ENCODE data around the gene PVR.
"Not testable (repeated sequence)": the region's sequence is repeated elsewhere in the genome, so short reads cannot be mapped to it uniquely, and the experiment has no call there.

Gene PVR

DNA sequence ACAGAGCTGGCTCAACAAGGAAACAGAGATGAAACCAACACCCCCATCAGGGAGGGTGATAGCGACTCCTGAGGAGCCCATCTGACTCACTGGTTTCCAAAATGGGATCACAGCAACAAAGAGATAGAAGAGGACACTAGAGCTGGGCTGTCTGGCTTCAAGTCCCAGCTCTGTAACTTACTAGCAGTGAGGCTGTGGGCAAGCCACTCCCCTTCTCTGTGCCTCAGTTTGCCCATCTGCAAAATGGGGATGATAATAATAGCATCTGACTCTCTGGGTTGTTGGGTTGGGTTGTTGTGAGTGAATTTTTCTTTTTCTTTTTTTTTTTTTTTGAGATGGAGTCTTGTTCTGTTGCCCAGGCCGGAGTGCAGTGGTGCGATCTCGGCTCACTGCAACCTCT, 16.1 kb upstream of the PVR start:
- no peak for ATAC-seq
- Mint-ChIP-seq H3K36me3 (ENCODE audit: low read depth) (no peaks in the 10 kb centered on the region), H3K27me3 (peaks cover 19% of the 10 kb centered on the region), H3K9me3 (no peaks in the 10 kb centered on the region), H3K4me3 (no peak overlapping the region), H3K4me1 (no peaks in the 10 kb centered on the region), H3K27ac (no peak overlapping the region)
- no peak for DNase-seq

DNA sequence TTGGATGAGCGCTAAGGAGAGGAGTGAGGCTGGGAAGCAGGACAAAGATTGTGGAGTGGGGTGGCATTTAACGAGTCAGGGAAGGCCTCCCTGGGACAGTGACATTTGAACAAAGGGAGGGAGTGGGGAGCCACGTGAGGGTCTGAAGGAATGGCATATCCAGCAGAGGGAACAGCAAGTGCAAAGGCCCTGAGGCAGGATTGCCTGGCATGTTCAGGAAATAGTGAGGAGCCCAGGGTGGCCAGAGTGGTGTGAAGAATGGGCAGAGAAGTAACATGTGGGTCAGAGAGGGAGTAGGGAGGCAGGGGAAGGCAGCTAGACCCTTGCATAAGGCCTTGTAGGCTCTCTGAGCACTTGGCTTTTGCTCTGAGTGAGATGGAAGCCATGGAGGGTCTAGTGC, 14.9 kb upstream of the PVR start:
- DNase-seq (no peak), ATAC-seq (no peak)
- no peaks in the 10 kb centered on the region for H3K36me3 Mint-ChIP-seq (ENCODE audit: low read depth)
- H3K4me1 Mint-ChIP-seq: no peaks in the 10 kb centered on the region
- H3K27ac Mint-ChIP-seq: no peak overlapping the region
- H3K27me3 Mint-ChIP-seq: peaks cover 18% of the 10 kb centered on the region
- H3K9me3 Mint-ChIP-seq: no peaks in the 10 kb centered on the region
- H3K4me3 Mint-ChIP-seq: no peak overlapping the region

DNA sequence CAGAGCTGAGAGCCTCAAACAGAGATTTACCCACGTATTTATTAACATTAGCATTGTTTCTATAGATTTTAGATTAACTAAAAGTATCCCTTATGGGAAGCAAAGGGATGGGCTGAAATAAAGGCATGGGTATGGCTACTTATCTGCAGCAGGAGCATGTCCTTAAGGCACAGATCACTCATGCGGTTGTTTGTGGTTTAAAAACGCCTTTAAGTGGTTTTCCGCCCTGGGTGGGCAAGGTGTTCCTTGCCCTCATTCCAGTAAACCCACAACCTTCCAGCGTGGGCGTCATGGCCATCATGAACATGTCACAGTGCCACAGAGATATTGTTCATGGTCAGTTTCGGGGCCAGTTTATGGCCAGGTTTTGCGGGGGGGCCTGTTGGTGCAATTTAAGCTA, 12.1 kb upstream of the PVR start:
- DNase-seq; H3K4me1 Mint-ChIP-seq; H3K36me3 Mint-ChIP-seq (ENCODE audit: low read depth); H3K9me3 Mint-ChIP-seq; ATAC-seq; H3K27ac Mint-ChIP-seq; H3K4me3 Mint-ChIP-seq: not testable (repeated sequence)
- peaks cover 19% of the 10 kb centered on the region for H3K27me3 Mint-ChIP-seq

DNA sequence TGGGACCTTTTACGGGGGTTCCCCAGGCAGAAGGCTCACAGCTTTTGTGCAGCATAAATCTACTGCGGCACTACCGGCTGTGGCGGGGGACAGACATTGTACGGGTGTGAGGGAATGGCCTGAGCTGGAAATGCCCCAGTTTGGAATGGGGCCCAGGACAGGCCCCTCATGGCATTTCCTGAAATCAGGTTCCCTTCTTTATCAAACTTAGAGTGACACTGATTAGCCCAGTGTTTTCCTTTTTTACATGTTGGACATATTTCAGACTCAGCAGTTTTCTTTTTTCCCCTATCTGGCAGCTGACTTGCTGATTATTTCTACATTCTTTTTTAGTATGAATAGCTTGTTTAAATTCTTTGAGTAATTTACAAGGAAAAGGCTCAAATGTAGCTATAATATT, 9.7 kb upstream of the PVR start:
- not testable (repeated sequence) for ATAC-seq; DNase-seq; H3K4me3 Mint-ChIP-seq; H3K4me1 Mint-ChIP-seq; H3K36me3 Mint-ChIP-seq (ENCODE audit: low read depth); H3K9me3 Mint-ChIP-seq; H3K27ac Mint-ChIP-seq
- peaks cover 13% of the 10 kb centered on the region for H3K27me3 Mint-ChIP-seq

DNA sequence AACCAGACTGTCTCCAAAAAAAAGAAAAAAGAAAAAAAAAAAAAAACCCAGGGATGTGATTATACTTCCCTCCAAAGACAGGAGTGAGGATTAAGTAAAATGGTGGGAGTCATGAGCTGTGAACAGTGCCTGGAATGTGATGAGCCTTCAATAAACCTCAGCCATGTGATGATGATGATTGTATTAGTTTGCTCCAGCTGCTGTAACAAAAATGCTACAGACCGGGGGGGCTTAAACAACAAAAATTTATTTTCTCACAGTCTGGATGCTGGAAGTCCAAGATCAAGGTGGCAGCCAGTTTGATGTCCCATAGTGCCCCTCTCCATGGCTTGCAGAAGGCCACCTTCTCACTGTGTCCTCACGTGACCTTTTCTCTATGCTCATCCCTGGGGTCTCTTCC, 8.9 kb upstream of the PVR start:
- ATAC-seq (no peak), DNase-seq (no peak)
- no peaks in the 10 kb centered on the region for H3K9me3 Mint-ChIP-seq
- no peak overlapping the region for H3K27ac Mint-ChIP-seq
- H3K4me1 Mint-ChIP-seq: no peaks in the 10 kb centered on the region
- H3K27me3 Mint-ChIP-seq: peaks cover 13% of the 10 kb centered on the region
- no peaks in the 10 kb centered on the region for H3K36me3 Mint-ChIP-seq (ENCODE audit: low read depth)
- no peak overlapping the region for H3K4me3 Mint-ChIP-seq

DNA sequence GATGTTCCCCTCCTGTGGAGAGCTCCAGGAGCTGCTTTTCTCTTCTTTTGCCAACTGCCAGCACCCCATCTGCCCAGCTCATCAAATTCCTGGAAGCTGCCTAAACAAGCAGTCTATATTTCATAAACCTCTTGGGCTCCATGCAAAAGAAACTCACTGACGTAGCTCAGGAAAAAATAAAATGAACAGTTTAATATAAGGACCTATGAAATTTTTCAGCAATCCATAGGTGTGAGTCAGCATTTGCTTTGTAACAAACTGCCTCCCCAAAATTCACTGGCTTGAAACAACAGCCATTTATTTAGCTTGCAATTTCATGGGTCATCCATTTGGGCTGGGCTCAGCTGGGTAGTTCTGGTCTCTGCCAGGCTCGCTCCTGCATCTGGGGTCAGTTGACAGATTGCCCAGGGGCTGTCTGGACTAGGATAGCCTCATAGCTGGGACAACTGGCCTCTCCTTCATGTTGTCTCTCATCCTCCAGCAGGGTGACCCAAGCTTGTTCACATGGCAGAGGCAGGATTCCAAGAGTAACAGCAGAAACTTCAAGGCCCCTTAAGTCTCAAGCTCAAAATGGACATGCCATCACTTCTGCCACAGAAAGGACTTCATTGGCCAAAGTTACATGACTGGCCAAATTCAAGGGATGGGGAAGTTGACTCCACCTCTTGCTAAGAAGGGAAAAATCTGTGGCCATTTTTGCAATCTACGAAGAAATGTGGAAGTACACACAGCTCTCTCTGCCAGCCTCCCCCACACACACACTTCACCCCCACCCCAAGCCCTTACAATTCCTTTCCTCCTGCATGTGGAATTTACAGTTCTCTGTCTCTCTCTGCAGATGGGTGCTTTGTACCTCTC, 7.9 kb upstream of the PVR start:
- Mint-ChIP-seq H3K4me1 (no peaks in the 10 kb centered on the region), H3K9me3 (no peaks in the 10 kb centered on the region), H3K4me3 (no peak overlapping the region), H3K27ac (no peak overlapping the region), H3K27me3 (peaks cover 13% of the 10 kb centered on the region), H3K36me3 (ENCODE audit: low read depth) (no peaks in the 10 kb centered on the region)
- no peak for ATAC-seq
- no peak for DNase-seq

DNA sequence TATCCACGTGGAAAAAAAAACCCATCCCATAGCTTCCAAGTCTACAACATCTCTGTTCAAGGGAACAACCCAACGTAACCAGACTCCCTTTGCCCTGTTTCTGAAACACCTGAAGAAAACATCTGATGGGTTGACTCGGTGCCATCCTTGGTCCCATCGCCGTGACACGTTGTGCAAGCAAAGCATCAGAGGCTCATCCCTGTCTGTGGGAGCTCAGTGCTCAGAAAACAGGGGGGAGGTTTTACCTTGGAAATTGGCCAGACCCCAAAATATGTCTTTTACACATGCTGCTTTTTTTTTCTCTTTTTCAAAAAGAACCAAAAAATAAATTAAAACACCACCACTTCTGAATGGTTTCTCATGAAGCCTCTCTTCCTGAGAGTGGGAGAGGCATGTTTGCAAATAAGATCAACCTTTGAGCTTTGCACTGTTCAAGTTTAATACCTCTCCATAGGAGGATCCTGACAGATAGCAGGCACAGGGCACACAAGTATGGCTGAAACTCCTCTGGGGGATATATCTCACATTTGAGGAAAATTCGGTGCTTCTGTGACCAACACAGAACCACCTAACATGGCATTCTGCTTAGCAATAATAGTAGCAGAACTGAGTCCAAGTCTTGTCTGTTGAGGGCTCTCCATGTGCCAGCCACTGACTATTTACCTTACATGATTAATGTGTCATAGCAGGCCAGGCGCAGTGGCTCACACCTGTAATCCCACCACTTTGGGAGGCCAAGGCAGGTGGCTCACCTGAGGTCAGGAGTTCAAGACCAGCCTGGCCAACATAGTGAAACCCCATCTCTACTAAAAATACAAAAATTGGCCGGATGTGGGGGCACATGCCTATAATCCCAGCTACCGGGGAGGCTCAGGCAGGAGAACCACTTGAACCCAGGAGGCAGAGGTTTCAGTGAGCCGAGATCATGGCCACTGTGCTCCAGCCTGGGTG, 7.0 kb upstream of the PVR start:
- Mint-ChIP-seq H3K9me3 (no peaks in the 10 kb centered on the region), H3K4me3 (no peak overlapping the region), H3K27ac (no peak overlapping the region), H3K27me3 (peaks cover 13% of the 10 kb centered on the region), H3K4me1 (no peaks in the 10 kb centered on the region), H3K36me3 (ENCODE audit: low read depth) (no peaks in the 10 kb centered on the region)
- ATAC-seq (no peak), DNase-seq (no peak)

DNA sequence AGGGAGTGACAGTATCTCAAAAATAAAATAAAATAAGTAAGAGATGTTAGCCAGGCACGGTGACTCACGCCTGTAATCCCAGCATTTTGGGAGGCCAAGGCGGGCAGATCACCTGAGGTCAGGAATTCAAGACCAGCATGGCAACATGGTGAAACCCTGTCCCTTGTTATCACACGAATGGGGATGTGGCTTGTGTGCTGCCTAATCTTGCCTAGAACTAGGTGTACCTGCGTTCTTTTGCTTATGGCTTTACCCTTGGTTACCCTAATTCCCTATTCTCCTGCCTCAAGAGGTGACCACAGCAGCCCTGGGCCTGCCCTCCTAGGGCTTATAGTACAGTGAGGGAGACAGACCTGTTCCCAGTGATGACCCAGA, 6.3 kb upstream of the PVR start:
- Mint-ChIP-seq H3K4me3 (no peak overlapping the region), H3K36me3 (ENCODE audit: low read depth) (no peaks in the 10 kb centered on the region), H3K27ac (no peak overlapping the region), H3K27me3 (peaks cover 15% of the 10 kb centered on the region), H3K4me1 (no peaks in the 10 kb centered on the region), H3K9me3 (no peaks in the 10 kb centered on the region)
- DNase-seq (no peak), ATAC-seq (no peak)

DNA sequence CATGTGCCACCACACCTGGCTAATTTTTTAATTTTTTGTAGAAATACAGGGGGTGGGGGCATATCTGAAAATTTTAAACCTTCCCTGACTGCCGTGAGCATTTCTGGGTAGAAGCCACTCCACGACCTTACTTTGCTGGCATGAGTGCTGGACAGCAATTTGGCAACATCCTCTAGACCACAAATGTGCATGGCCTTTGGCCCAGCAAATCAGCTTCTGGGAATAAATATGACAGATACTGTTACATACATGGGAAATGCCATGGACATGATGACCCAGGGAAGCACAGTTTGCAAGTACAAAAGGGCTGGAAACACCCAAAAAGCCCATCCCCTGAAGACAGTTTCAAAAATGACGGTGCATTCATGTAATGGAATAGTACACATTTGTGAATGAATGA, 3.2 kb upstream of the PVR start:
- Mint-ChIP-seq H3K9me3 (no peaks in the 10 kb centered on the region), H3K4me1 (peaks cover 2% of the 10 kb centered on the region), H3K27me3 (peaks cover 14% of the 10 kb centered on the region), H3K4me3 (no peak overlapping the region), H3K27ac (no peak overlapping the region), H3K36me3 (ENCODE audit: low read depth) (no peaks in the 10 kb centered on the region)
- no peak for ATAC-seq
- no peak for DNase-seq

DNA sequence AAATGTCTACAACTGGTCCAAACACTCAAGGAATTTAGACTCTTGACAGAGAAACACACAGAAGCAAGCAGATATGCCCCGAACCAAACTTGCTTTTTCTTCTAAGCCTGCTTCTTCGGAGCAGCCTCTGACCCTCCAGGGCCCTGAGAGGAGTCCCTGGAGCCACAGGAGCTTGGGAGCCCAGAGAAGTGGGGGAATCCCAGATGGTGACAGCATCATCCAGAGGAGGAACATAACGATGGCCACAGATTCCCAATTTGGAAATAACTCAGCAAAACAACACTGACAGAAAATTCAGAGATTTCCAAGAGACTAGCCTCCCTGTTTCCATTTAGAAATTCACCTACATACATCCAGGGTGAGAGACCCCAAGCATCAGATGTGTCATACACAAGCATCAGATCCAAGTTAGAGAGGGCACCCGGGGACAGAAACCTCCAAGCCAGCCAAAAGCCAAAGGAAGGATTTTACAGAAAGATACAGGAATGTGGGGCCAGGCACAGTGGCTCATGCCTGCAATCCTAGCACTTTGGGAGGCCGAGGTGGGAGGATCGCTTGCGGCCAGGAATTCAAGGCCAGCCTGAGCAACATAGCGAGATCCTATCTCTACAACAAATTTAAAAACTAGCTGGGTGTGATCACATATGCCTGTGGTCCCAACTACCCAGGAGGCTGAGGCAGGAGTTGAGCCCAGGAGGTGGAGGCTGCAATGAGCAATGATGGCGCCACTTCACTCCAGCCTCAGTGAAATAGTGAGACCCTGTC, 2.0 kb upstream of the PVR start:
- no peak for DNase-seq
- Mint-ChIP-seq H3K27ac (no peak overlapping the region), H3K4me3 (no peak overlapping the region), H3K27me3 (peaks cover 11% of the 10 kb centered on the region), H3K9me3 (no peaks in the 10 kb centered on the region), H3K36me3 (ENCODE audit: low read depth) (peaks cover under 1% of the 10 kb centered on the region), H3K4me1 (peaks cover 2% of the 10 kb centered on the region)
- no peak for ATAC-seq

DNA sequence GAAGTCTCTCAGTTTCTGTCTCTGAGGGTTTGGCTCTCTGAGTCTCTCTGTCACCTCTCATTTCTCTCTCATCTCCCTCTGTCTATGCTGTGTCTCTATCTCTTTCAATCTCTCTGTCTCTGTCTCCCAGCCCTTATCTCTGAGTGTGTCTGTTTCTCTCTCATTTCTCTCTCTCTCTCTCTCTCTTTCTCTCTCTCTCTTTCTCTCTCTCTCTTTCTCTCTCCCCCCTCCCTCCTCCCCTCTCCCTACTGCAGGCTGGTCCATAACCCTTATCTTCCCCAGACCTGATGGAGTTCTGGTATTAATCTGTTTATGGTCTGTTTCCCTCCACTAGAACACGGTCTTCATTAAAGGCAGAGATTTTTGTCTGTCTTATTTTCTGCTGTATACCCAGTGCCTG, 1.3 kb upstream of the PVR start:
- peaks cover 11% of the 10 kb centered on the region for H3K27me3 Mint-ChIP-seq
- H3K9me3 Mint-ChIP-seq: no peaks in the 10 kb centered on the region
- H3K27ac Mint-ChIP-seq: no peak overlapping the region
- H3K4me3 Mint-ChIP-seq: no peak overlapping the region
- peaks cover 2% of the 10 kb centered on the region for H3K4me1 Mint-ChIP-seq
- H3K36me3 Mint-ChIP-seq (ENCODE audit: low read depth): peaks cover 1% of the 10 kb centered on the region
- no peak for ATAC-seq
- DNase-seq: no peak

DNA sequence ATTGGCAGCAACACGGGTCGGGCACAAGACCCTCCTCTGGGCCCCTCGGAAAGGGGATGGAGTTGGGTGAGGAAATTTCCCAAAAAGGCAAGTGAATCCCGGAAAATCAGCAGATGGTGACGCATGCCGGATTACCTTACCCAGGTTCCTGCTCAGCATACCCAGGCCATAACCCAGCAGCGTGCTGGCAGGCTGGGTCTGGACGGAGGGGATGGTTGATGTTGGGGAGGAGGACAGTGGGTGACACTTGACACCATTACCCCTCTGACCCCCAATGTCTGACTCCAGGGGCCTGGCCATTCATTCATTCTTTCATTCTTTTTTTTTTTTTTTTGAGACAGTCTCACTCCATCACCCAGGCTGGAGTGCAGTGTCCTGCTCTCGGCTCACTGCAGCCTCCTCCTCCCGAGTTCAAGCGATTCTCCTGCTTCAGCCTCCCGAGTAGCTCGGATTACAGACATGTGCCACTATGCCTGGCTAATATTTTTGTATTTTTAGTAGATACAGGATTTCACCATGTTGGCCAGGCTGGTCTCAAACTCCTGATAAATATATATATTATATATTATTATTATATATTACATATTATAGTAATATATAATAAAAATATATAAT, 799 bp downstream of the PVR start:
- Mint-ChIP-seq H3K9me3 (no peaks in the 10 kb centered on the region), H3K4me1 (peaks cover 2% of the 10 kb centered on the region), H3K27ac (no peak overlapping the region), H3K27me3 (peaks cover 11% of the 10 kb centered on the region), H3K36me3 (ENCODE audit: low read depth) (peaks cover 1% of the 10 kb centered on the region), H3K4me3 (peak overlapping the region; percentile 81)
- ATAC-seq (peak; percentile 12), DNase-seq (no peak)

DNA sequence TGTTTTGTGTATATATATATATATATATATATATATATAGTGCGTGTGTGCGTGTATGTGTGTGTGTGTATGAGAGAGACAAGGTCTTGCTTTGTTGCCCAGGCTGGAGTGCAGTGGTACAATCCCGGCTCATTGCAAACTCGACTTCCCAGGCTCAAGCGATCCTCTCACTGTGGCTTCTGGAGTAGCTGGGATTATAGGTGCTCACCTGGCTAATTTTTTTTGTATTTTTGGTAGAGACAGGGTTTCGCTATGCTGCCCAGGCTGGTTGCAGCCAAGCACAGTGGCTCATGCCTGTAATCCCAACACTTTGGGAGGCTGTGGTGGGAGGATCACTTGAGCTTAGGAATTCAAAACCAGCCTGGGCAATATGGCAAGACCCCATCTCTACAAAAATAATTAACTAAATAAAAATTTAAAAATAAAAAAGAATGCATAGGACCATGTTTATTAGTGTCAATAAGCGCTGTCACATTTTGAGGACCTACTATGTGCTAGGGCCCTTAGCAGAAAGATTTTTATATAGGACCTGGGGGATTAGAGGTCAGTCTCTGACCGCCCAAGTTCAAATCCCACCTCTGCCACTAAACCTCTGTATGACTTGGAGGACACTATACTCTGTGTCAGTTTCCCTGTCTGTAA, 1.8 kb downstream of the PVR start:
- Mint-ChIP-seq H3K4me1 (peaks cover 2% of the 10 kb centered on the region), H3K4me3 (no peak overlapping the region), H3K27me3 (peaks cover 11% of the 10 kb centered on the region), H3K9me3 (no peaks in the 10 kb centered on the region), H3K36me3 (ENCODE audit: low read depth) (peaks cover 3% of the 10 kb centered on the region), H3K27ac (no peak overlapping the region)
- ATAC-seq: no peak
- no peak for DNase-seq

DNA sequence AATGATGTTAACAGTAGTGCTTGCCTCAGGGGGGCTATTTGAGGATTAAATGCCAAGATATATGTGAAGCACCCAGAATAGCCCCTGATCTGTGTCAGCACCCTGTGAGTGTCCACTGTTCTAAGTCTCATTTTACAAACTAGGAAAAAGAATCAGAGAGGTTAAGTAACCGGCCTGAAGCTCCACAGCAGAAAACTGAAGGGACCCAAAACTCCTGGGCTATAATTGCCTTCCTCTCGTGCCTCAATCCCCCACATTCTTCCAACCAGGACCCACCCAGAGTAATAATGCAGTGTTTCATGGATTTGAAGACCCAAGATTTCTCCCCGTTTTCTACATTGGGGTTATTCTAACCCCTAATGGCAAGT, 2.3 kb downstream of the PVR start:
- Mint-ChIP-seq H3K27me3 (peaks cover 11% of the 10 kb centered on the region), H3K36me3 (ENCODE audit: low read depth) (peaks cover 3% of the 10 kb centered on the region), H3K4me1 (peaks cover 2% of the 10 kb centered on the region), H3K4me3 (no peak overlapping the region), H3K27ac (no peak overlapping the region), H3K9me3 (no peaks in the 10 kb centered on the region)
- DNase-seq (no peak), ATAC-seq (no peak)
